Measurements from ENCODE around the gene RRAGC.

GRCh38 chr1:38881487-38881886 lies 21.9 kb upstream of the RRAGC start, which contains the start of gene GJA9:
- TF ChIP-seq PPARA (CRISPR knock-in tag; IDR thresholded peaks at IDR 0.05; ENCODE audit: borderline replicate concordance) (no peak), TSHZ2 (CRISPR knock-in tag; IDR thresholded peaks at IDR 0.05) (no peak), ZC3H10 (CRISPR knock-in tag; IDR thresholded peaks at IDR 0.05) (no peak), ISL1 (CRISPR knock-in tag; IDR thresholded peaks at IDR 0.05) (no peak), CREB5 (CRISPR knock-in tag; IDR thresholded peaks at IDR 0.05; ENCODE audit: low read depth) (no peak), TCF4 (CRISPR knock-in tag; IDR thresholded peaks at IDR 0.05; ENCODE audit: borderline replicate concordance) (no peak), ZFP30 (CRISPR knock-in tag; IDR thresholded peaks at IDR 0.05) (no peak), ESRRG (CRISPR knock-in tag; IDR thresholded peaks at IDR 0.05) (no peak)
